Central memory CD8-positive, alpha-beta T cell (primary cell): ENCODE data around the gene HAUS2.

Source experiments
- ATAC-seq: fragments of 150-1000 bp; cut with Tn5 transposase; replicated peaks from 2 replicates; pipeline ENCODE4 v1.10.0; 2022; ENCODE audit warnings: mild to moderate bottlenecking, moderate FRiP score, moderate number of reproducible peaks; ENCODE audit not compliant: poor library complexity, severe bottlenecking; ENCODE audit errors: extremely low read depth
- DNase-seq, 2 donors: peaks; one replicate each; pipeline ENCODE4 v3.0.0; 2021; ENCODE audit warnings: low spot score in 2 of 2
- H3K27ac Mint-ChIP-seq: one replicate; pipeline ENCODE4 v1.8.0; 2022; ENCODE audit warnings: low read depth, mild to moderate bottlenecking, moderate library complexity, mixed read lengths
- H3K27me3 Mint-ChIP-seq: one replicate; pipeline ENCODE4 v1.8.0; 2022; ENCODE audit warnings: mixed read lengths
- H3K36me3 Mint-ChIP-seq: one replicate; pipeline ENCODE4 v1.8.0; 2022; ENCODE audit warnings: mild to moderate bottlenecking, moderate library complexity, mixed read lengths; ENCODE audit not compliant: insufficient read depth
- H3K4me1 Mint-ChIP-seq: one replicate; pipeline ENCODE4 v1.8.0; 2022; ENCODE audit warnings: mixed read lengths
- H3K4me3 Mint-ChIP-seq: one replicate; pipeline ENCODE4 v1.8.0; 2022; ENCODE audit warnings: mild to moderate bottlenecking, moderate library complexity, mixed read lengths
- H3K9me3 Mint-ChIP-seq: one replicate; pipeline ENCODE4 v1.8.0; 2022; ENCODE audit warnings: mixed read lengths

The HAUS2 gene

GRCh38 chr15:42603978-42604377, 55.3 kb downstream of the HAUS2 start:
- peaks cover 30% of the 10 kb centered on the region for H3K4me1 Mint-ChIP-seq
- H3K36me3 Mint-ChIP-seq: peaks cover 2% of the 10 kb centered on the region
- H3K27me3 Mint-ChIP-seq: no peaks in the 10 kb centered on the region
- no peak overlapping the region for H3K27ac Mint-ChIP-seq
- DNase-seq (no peak), ATAC-seq (no peak)
- H3K9me3 Mint-ChIP-seq: no peaks in the 10 kb centered on the region
- H3K4me3 Mint-ChIP-seq: no peak overlapping the region

GRCh38 chr15:42604894-42605744, 56.5 kb downstream of the HAUS2 start:
- no peaks in the 10 kb centered on the region for H3K9me3 Mint-ChIP-seq
- H3K27ac Mint-ChIP-seq: peak overlapping the region; percentile 29
- H3K4me3 Mint-ChIP-seq: peak overlapping the region; percentile 41
- no peaks in the 10 kb centered on the region for H3K27me3 Mint-ChIP-seq
- ATAC-seq (no peak), DNase-seq (no peak)
- peaks cover 33% of the 10 kb centered on the region for H3K4me1 Mint-ChIP-seq
- H3K36me3 Mint-ChIP-seq: peaks cover 2% of the 10 kb centered on the region

- Mint-ChIP-seq H3K4me3 (peak overlapping the region; percentile 41), H3K27ac (peak overlapping the region; percentile 29), H3K27me3 (no peaks in the 10 kb centered on the region), H3K36me3 (peaks cover 2% of the 10 kb centered on the region), H3K9me3 (no peaks in the 10 kb centered on the region), H3K4me1 (peaks cover 33% of the 10 kb centered on the region)
- ATAC-seq (no peak), DNase-seq (no peak)
Measured at GRCh38 chr15:42605796-42606195, 57.2 kb downstream of the HAUS2 start.

- Mint-ChIP-seq H3K9me3 (no peaks in the 10 kb centered on the region), H3K27me3 (no peaks in the 10 kb centered on the region), H3K27ac (no peak overlapping the region), H3K36me3 (peaks cover 2% of the 10 kb centered on the region), H3K4me1 (peaks cover 33% of the 10 kb centered on the region), H3K4me3 (peak overlapping the region; percentile 8)
- ATAC-seq: peak; percentile 64
- DNase-seq: peak in 1 of 2 donors; percentile 27
Measured at GRCh38 chr15:42608110-42608531, 59.5 kb downstream of the HAUS2 start.

- peak; percentile 73 for ATAC-seq
Measured at GRCh38 chr15:42608752-42609488, 60.3 kb downstream of the HAUS2 start.

GRCh38 chr15:42611532-42611931, 62.9 kb downstream of the HAUS2 start:
- ATAC-seq (no peak), DNase-seq (no peak)
- no peak overlapping the region for H3K27ac Mint-ChIP-seq
- no peaks in the 10 kb centered on the region for H3K9me3 Mint-ChIP-seq
- no peaks in the 10 kb centered on the region for H3K36me3 Mint-ChIP-seq
- peaks cover 18% of the 10 kb centered on the region for H3K4me1 Mint-ChIP-seq
- H3K27me3 Mint-ChIP-seq: no peaks in the 10 kb centered on the region
- H3K4me3 Mint-ChIP-seq: no peak overlapping the region

More at GRCh38 chr15:42608752-42609488, 60.3 kb downstream of the HAUS2 start:
- H3K9me3 Mint-ChIP-seq: no peaks in the 10 kb centered on the region
- H3K27ac Mint-ChIP-seq: peak overlapping the region; percentile 67
- H3K27me3 Mint-ChIP-seq: no peaks in the 10 kb centered on the region
- H3K4me1 Mint-ChIP-seq: peaks cover 33% of the 10 kb centered on the region
- peaks cover 2% of the 10 kb centered on the region for H3K36me3 Mint-ChIP-seq
- DNase-seq: no peak
- peak overlapping the region; percentile 18 for H3K4me3 Mint-ChIP-seq

GRCh38 chr15:42612367-42612912, 63.8 kb downstream of the HAUS2 start:
- no peaks in the 10 kb centered on the region for H3K27me3 Mint-ChIP-seq
- no peak overlapping the region for H3K27ac Mint-ChIP-seq
- no peak overlapping the region for H3K4me3 Mint-ChIP-seq
- no peaks in the 10 kb centered on the region for H3K9me3 Mint-ChIP-seq
- no peaks in the 10 kb centered on the region for H3K36me3 Mint-ChIP-seq
- H3K4me1 Mint-ChIP-seq: peaks cover 18% of the 10 kb centered on the region
- ATAC-seq (no peak), DNase-seq (no peak)

- no peaks in the 10 kb centered on the region for H3K4me1 Mint-ChIP-seq
- H3K27me3 Mint-ChIP-seq: no peaks in the 10 kb centered on the region
- peaks cover 2% of the 10 kb centered on the region for H3K36me3 Mint-ChIP-seq
- ATAC-seq (no peak), DNase-seq (no peak)
- H3K27ac Mint-ChIP-seq: no peak overlapping the region
- no peak overlapping the region for H3K4me3 Mint-ChIP-seq
- H3K9me3 Mint-ChIP-seq: no peaks in the 10 kb centered on the region
Measured at GRCh38 chr15:42616107-42616506, 67.5 kb downstream of the HAUS2 start.
